LoVo (cell line): ENCODE results near the gene COPS9.
A peak's percentile ranks its signal among the peaks of the same experiment; 100 is the strongest.

Source experiments
- DNase-seq: peaks from one replicate; pipeline ENCODE4 v3.0.0-alpha.2; 2016; ENCODE audit warnings: low spot score

Gene COPS9

DNA sequence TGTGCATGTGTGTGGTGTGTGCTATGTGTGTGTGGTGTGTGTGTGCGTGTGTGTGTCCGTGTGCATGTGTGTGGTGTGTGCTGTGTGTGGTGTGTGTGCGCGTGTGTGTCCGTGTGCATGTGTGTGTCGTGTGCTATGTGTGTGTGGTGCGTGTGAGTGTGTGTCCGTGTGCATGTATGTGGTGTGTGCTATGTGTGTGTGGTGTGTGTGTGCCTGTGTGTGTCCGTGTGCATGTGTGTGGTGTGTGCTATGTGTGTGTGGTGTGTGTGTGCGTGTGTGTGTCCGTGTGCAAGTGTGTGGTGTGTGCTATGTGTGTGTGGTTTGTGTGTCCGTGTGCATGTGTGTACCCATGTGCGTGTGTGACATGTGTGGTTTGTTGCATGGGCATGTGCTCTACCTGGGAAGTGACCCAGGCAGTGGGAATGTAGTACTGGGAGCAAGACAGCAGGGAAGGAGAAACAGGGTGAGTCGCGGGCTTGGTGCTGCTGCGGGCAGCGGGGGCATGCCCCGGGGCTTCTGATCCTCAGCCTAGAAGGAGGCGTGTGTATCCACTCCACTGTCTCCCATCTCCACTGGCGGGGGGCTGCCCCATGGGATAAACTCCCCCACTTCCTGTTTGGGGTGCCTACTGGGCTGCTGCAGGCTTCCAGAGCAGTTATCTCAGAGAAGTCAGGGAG lies 11.9 kb upstream of the COPS9 start:
- no peak for DNase-seq

DNA sequence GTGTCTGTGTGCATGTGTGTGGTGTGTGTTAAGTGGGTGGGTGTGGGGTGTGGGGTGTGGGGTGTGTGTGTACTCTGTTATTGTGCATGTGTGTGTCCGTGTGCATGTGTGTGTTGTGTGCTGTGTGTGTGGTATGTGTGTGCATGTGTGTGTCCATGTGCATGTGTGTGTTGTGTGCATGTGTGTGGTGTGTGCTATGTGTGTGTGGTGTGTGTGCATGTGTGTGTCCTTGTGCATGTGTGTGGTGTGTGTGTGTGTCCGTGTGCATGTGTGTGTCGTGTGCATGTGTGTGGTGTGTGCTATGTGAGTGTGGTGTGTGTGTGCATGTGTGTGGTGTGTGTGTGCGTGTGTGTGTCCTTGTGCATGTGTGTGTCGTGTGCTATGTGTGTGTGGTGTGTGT lies 11.3 kb upstream of the COPS9 start:
- DNase-seq = no peak

DNA sequence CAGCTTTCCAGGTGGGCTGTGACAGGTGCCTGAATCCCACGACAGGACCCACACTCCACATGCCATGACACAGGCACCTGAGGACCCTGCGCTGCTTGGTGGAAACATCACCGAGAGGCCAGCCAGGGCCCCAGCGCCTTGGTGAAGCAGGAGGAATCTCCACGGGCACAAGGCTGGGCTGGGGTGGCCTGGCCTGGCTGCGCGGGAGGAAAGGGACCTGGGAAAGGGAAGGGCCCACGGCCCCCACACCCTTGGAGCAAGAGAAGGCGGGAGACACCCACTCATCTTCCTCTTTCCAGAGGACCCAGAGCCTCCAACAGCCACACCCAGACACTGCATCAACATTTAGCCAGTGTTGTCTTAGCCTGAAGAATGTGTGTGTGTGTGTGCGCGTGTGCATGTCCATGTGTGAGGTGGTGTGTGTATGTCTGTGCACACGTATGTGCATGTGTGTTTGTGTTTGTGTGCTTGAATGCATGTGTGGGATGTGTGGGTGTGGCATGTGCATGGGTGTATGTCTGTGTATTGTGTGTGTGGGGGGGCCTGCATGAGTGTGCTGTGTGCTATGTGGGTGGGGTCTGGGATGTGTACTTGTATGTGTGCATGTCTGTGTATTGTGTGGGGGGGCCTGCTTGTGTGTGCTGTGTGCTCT lies 10.6 kb upstream of the COPS9 start:
- DNase-seq = no peak

DNA sequence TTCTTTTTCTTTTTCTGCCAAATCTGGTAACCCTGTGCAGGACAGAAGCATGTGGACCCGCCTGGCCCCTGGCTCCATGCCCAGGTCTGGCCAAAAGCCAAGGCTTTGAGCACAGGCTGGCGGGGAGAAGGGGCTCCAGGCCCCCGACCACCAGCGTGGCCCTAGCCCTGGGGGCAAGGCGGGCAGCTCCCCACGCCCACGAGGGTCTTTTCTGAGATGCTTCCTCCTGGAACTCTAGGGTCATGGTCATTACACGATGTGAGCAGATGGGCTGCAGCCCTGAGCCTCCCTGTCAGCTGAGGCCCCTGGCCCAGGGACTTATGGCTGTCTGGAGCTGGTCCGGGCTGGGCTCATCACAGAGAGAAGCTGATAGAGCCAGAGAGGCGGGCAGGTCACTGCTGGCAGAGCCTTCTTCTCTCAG lies 10.0 kb upstream of the COPS9 start:
- DNase-seq = no peak

DNA sequence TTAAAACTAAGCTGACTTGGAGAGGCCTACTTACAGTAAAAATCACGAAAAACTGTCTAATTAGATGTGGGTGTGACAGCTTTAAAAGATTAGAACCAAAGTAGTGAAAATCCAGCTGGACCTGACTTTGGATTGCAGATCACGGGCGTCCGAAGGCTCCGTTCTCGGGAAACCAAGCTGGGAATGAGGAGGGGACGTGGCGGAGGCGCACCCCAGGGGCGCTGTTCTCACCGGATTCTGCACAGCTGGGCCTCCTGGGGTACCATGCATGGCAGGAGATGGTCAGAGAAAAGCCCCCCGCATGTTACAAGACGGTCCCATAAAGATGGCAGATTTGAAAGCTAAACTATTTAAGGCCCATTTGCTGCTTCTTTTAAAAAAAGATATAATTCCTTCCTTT lies 9.4 kb upstream of the COPS9 start:
- DNase-seq = no peak

DNA sequence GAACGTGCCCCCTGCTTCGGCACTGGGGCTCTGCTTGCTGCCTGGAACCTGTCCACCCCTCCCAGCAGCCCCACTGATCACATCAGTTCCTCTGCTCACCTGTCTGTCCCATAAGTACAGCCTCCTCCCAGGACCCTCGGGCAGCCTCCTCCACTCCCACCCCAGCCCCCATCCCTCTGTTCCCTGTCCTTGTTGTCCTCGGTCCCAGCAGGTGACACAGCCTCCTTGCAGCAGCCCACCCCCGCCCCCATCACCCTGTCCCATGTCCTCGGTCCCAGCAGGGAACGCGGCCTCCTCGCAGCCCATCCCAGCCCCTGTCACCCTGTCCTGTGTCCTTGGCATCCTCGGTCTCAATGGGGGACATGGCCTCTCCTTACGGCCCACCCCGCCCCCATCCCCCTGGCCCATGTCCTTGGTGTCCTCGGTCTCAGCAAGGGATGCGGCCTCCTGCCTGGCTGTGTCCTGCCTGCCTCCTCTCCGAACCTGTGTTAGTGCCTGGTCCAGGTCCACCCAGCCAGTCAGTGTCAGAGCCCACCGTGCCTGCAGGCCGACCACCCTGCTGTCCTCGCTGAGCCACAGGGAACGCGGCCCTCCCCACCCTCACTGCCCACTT lies 8.7 kb upstream of the COPS9 start:
- DNase-seq = no peak

DNA sequence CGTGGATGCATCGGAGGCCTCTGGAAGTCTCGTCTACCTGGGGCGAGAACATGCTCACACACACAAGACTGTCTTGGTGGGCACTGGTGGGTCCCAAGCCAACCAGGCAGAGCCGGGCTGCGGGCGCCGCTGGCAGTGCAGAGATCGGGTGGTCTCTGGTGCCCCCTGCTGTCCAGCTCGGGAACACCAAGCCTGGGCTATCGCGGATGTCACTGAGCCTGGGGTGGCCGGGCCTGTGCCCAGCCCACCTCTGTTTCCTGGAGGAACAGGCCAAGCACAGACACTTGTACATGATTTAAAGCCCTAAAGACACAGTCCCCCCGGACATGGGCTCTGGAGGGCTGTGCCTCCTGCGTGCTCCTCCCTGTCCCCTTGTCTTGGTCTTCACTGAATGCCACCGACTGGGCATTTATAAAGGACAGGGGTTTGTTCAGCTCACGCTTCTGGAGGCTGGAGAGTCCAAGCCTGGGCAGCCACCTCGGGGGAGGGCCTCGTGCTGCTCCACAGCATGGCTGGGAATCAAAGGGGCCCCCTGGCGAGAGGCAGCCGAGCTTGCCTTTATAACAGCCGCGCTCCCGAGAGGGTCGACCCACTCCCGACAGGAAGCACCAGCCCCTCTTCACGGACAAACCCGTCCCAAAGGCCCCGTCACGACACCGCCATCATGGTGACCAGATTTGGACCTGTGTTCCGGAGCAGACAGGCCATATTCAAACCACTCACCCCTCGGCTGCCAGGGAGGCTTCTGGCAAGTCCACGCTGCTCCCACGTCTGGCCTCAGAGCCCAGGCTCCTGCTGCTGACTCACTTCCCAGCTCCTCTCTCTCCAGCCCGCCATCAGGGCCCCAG lies 7.9 kb upstream of the COPS9 start:
- peak; percentile 66 for DNase-seq

DNA sequence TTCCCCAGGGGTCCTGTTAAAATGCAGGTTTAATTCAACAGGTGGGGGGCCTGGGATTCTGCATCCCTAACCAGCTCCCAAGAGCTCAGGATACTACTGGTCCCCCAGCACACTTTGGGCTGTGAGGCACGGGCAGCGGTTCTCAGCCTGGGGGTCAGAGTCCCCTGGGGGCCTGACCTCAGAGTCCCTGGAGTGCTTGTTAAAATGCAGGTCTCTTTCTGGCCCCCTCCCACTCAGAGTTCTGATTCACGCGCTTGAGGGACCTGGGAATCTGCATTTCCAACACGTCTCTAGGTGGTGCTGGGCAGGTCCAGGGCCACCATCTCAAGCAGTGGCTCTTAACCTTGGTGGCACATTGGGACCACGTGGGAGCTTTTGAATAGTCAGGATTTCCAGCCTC lies 7.2 kb upstream of the COPS9 start:
- DNase-seq = no peak

DNA sequence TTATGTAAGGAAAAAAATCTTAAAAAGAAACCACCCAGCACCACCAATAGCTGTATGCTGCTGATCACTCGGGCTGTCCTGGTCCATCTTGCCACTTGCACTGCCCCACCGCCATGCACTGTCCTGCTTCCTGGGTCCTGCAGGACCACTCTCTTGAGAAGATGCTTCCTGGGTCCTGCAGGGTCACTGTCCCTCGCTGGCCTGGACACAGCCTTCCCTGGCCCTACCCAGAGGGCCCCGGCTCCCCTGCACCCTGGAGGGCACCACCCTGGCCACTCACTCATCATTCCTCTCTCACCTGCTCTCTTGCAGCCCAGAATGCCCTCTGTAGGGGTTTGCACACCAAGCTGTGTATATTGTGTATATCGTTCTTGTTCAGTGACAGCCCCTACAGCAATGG lies 6.8 kb upstream of the COPS9 start:
- no peak for DNase-seq

DNA sequence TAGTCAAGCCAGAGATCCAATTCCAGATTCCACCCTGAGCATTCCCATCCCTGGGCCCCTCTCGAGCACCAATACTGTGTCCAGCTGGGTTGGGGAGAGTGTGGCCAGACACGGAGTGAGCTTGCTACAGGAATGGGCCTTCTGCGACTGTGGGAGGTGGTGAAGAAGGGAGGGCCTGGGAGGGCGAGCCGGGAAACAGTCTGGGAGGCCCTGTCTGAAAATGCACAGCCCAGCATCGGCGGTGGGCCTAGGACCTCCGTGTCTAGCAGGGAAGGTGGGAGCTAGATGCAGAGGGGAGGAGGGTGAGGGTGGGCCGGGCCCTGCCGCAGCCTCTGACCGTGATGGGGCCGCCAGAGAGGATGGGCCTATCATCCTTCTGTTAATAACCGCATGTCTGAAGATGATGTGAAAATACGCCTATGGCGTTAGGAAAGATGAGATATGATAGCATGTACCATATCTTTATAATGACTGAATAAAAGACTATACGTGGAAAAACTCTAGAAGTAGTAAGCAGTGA lies 6.2 kb upstream of the COPS9 start:
- DNase-seq = no peak

DNA sequence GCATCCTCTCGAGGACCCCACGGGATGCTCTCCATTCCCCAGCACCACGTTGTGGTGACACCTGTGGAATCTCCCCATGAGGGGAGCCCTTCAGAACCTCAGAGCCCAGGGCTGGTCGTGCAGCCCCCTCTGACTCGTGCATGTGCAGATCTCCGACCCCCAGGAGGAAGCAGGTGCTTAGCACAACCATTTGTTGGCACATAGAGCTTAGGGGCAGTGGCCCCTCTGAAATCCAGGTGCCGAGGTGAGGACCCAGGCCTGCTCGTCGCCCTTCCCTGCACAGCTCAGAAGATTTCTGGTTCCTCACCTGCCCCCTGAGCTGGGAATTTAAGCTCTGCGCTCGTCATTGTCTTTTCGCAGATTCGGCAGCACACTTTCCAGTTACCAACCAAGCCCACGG lies 5.6 kb upstream of the COPS9 start:
- no peak for DNase-seq

DNA sequence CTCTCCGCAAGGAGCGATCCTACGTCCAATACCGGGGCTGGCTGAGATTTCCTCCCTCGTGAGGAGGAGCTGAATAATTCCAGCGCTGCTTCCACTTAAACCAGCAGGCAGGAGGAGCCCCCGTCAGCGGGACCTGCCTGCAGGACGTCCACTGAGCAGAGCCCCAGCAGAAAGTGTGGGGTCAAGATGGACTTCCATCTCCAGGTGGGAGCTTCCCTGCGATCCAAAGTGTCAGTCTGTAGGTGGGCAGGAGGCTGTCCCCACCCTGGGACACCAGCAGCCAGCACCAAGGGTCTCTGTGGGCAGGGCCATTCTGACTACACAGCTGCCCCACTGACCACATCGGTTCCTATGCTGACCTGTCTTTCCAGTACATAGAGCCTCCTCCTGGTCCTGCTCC lies 4.8 kb upstream of the COPS9 start:
- DNase-seq = no peak

DNA sequence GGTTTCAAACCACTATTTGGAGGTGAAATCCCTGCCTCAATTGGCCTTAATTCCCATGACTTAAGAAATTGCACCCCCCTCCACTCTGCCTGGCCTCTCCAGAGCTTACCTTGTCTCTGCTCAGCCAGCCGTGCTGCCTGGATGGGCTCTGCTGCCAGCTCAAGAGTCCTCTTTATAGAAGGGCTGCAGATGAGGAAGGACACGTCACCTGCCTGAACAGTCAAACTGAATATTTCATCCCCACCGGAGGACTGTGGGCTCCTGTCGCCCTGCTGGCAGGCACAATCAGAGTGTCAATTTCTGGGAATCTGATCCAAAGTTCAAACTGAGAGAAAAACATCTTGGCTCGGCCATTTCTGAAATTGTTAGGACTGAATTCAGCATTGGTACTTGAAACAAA lies 4.4 kb upstream of the COPS9 start, which contains the start of gene OTOS:
TSS of gene OTOS (minus strand) at position 148 of the 400 bp plus-strand sequence. CDS start 332 bp downstream, outside the sequence.
- no peak for DNase-seq

DNA sequence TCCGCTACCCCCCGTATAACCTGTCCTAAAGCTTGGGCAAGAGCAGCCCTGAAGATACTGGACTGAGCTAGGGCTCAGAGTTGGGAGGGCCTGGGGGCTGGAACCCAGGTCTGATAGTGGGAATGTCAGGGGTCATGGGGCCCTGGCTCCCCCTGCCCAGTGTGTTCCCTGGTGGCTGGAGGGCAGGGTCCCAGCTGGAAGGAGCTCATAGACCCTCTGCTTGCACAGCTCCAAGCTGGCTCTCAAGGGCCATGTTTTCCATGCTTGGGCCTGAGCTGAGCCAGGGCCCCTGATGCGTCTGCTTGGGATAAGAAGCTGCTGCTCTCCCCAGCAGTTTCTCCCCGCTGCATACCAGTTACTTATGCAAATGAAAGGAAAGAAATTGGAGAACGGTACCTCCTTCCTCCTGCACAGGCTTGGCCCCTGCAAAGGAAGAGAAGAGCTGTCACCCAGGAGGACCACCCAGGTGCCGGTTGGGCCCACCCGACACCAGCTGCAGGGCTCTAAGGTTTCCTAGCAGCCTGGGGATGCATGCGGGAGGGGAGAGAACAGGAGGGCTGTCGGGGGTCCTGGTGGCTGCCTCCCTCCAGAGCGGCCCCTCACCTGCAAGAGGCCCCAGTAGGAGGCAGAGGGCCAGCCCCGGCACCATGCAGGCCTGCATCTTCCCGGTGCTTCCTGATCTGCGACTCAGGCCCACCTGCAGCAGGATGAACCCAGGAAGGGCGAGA lies 3.7 kb upstream of the COPS9 start:
- no peak for DNase-seq

DNA sequence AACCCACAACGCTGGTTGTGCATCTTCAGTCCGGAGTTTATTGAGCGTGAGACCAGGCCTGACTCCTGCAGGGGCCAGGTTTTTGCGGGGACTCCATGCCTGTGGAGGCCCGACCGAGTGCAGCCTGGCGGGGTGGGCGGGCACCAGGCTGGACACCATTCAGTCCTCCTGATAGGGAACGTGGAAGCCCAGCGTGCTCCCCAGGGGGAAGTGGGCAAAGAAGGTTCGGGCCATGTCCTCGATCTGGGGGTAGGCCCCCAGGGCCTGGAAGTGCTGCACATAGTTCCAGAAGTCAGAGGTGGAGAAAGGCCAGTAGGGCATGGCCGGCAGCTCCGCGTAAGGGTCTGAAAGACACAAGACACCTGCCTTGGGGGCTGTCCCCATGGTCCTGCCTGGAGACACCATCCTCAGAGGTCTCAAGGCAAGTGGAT lies 2.9 kb upstream of the COPS9 start:
- DNase-seq = no peak

DNA sequence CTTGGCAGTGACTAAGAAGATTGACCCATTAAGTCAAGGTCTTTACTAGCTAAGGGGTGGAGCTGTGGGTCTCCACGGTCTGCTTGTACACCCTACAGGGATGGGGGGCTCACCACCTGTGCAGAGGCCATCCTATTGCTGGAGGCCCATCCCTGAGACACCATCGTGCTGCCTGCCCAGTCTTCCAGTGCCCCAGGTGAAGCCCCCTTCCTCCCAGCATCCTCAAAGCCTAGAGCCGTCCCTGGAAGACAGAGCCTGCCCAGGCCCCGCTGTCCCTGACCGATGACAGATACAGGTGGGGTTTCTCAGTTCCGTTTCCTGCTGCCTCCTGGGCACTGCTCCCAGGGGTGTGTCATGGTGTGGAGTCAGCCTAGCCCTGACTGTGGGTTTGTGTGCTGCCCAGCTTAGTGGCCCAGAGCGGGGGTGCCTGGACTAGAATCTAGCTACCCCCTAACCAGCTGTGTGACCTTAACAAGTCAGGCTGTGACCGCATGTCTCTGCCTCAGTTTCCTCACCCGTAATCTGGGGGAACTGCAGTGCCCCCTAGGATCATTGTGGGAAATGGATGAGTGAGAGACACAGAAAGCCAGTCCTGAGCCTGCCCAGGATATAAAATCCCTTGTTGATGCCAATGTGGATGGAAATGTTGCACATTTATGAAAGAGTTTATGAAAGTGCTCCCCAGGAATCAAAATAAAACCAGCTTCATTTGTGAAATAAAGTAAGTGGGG lies 2.3 kb upstream of the COPS9 start:
- peak; percentile 9 for DNase-seq

DNA sequence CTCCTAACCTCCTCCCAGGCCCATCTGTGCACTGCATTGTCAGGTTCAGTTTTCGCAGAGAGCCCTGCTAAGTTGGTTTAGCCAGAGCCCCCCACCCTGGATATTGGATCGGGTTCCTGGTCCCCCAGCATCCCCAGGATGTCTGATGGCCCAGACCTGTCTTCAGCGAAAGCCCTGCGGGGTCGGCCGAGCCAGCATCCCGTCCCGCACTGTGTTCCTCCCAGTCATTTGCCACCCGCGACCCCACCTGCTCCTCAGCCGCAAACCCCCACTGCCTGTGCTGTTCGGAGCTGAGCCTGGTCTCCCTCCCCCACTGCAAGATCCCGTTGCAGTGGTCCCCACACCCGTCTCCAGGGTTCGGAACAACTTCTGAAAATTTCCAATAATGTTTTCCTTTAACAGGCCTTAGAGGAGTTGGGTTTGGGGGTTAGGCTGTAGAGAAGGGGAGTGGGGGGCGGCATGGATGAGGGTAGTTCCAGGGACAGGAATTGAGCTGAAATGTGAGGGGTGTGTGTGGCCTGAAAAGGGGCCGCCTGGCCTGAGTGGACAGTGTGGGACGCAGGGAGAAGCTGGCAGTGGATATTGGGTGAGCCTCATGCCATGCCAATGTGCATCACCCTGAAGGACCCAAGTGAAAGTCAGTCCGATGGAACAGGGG lies 1.6 kb upstream of the COPS9 start:
- DNase-seq = no peak

DNA sequence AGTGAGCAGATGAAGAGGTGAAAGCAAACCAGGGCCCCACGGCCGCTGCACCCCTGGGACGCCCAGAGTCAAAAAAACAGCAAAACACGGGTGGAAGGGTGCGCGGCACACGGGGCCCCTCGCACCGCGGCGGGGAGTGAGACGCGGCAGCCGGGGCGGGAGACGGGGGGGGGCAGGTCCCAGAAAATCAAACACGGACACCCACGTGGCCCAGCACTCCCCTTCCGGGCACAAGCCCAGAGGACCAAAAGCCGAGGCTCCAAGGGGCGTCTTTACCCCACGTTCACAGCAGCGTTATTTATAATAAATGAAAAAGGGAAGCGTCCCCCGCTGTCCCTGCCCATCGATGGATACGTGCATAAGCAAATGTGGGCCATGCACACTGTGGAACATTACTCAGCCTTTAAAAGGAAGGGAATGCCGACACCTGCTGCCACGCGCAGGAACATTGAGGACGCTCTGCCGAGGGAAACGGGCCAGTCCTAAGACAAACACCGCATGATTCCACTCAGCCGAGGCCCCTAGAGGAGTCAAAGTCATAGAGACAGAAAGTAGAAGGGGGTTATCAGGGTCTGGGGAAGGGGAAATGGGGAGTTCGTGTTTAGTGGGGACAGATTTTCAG lies 677 bp upstream of the COPS9 start:
- DNase-seq = no peak

DNA sequence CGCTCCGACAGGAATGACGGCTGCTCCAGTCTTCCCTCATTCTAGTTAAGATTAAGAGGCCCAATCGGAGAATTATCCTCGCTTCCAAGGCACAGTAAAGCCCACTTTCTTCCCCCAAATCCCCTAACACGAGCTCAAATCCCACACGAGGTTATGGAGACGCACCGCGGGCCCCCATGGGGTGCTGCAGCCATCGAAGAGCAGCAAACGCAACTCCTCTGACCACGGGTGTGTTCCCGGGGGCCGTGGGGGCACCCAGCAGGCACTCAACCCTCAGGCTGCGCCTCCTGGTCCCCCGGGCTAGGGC lies 446 bp downstream of the COPS9 start:
- DNase-seq = no peak

DNA sequence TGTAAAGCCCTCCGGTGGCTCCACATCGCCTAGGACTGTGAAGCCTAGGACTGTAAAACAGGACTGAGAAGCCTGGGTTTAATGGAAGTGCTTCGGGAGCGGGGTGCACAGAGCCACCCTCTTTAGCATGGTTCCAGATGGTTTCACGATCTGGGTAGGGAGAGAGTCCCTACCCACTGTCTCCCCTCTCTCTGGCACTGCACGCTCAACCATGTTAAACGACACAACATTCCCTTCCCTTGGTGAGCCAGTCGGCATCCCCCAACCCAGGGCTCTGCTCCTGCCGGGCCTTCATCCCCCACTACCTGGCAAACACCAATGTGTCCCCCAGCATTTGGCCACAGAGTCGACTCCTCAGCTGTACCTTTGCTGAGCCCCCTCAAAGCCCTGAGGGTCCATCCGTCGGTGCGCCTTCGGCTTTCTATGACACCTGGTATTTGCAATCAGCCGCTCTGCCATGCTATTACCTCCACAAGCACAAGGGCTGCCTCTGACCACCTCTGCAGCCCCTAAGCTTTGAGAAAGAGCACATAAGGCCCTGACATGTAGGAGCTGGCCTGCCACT lies 1.1 kb downstream of the COPS9 start:
- no peak for DNase-seq
